NCI-H748 (cell line): ENCODE data around the gene NPNT.

Experiments
- DNase-seq: peaks from one replicate; lab custom pipeline; 2025; ENCODE audit not compliant: unreplicated experiment; lab: John Stamatoyannopoulos, UW

The NPNT gene

GRCh38 chr4:105917171-105917685 lies 22.0 kb downstream of the NPNT start:
- DNase-seq = no peak

- no peak for DNase-seq
These were observed 26.0 kb downstream of the NPNT start for GRCh38 chr4:105921301-105921700.

DNA sequence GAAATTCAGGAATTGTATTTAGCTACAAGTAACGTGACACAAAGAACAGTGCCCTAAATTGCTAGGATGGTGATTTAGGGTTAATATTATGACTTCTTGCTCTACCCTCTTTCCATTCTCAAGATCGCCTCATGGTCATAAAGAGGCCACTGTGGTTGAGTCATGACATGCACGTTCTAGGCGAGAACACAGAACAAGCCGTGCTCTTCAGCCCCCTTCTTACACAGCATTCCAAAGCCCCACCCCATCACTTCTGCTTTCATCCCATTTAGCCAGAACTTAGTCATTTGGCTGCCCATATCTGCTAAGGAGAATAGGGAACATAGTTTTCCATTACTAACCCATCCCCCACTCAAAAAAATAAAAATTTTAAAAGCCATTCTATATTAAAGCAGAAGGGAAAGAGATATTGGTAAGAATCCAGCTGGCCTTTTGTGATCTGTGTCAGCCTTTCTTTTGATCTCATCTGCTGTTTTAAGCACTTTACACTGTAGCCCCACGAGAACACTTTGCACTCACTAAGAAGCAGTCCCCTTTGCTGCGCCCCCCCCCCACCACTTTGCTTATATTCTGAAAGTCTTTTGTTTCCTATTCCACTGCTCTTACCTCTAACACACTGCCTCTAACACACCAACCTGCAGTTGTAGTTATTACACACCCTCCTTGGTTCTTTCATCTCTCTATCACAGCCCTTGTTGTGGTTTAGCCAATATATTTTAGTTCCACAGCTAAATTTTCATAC lies 28.4 kb downstream of the NPNT start:
- no peak for DNase-seq

- no peak for DNase-seq
These were observed 29.1 kb downstream of the NPNT start for GRCh38 chr4:105924341-105924740.

DNA sequence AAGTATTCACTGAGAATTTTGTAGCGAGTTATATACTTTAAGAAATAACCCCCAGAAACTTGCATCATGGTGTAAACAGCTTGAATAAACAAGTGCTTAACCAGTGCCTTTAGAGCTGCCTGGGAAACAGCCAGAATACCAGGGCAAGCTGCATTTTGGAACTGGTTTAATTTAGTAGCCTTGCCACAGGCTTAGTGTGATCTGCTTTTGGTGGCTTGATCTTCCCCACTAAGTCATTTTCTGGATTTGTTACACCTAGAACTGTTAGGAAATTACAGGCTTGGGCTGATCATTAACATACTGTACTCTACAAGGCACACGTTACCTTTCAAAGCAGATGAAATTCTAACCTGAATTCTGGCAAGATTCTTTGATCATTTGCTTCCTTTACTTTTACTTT lies 35.4 kb downstream of the NPNT start:
- no peak for DNase-seq

- DNase-seq = no peak
These were observed 37.8 kb downstream of the NPNT start for GRCh38 chr4:105933083-105933482.

- DNase-seq = no peak
These were observed 39.1 kb downstream of the NPNT start for GRCh38 chr4:105934386-105934785.

- DNase-seq = no peak
These were observed 41.6 kb downstream of the NPNT start for GRCh38 chr4:105936901-105937300.

GRCh38 chr4:105937759-105938158 lies 42.5 kb downstream of the NPNT start:
- DNase-seq = no peak

- no peak for DNase-seq
These were observed 48.0 kb downstream of the NPNT start for GRCh38 chr4:105943234-105943633.

DNA sequence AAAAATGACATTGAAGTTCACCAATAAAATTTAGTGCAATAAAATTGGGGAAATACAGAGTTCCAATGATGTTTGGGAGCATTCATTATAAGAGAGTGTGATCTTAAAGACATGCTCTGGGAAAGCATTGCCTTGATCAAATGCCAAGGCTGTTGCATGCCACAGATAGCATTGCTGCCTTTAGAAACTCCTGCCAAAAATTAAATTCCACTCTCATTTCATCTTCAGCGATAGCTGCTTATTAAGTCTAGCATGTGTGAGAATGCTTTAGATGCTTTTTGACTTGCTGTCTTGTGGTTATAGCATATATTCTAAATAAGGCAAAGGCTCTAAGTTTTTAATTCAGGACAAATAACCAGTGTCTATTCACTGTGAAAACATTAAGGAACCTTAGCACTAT lies 49.3 kb downstream of the NPNT start:
- DNase-seq = no peak

GRCh38 chr4:105946771-105947170 lies 51.5 kb downstream of the NPNT start:
- no peak for DNase-seq

- no peak for DNase-seq
These were observed 55.4 kb downstream of the NPNT start for GRCh38 chr4:105950701-105951100.

GRCh38 chr4:105951198-105951597 lies 55.9 kb downstream of the NPNT start:
- DNase-seq = no peak

DNA sequence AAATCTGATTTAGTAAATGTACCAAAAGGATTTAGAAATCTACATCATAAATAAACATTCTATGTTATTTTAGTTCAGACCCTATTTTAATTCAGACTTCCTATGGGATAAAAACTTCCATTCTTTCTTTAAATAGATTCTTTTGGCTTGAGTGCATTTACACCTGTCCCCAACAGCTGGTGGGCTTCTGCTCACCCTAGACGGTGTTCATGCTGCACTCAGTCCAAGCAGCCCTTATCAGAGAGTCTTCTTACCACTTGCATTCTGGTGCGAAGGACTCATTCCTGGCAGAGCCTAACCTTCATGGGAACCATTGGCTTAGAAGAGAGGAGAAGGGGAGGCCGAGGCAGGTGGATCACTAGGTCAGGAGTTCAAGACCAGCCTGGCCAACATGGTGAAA lies 57.3 kb downstream of the NPNT start:
- no peak for DNase-seq

DNA sequence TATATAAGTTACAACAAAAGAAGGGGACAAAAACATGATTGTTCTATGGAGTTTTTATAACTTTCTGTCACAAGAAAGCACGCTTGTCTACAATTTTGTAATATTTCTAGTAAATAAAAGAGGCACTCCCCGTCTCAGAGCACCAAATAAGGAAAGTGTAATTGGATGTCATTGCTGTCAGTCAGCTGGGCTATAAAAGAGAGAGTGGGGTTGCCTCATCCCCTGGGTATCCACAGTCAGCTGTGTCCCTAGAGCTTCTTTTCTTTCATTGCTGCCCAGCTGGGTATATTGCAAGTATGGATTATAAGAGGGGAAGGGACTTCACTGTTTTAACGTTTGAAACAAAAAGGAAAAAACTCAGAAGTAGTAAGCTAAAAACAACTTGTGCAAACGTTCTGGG lies 61.3 kb downstream of the NPNT start:
- DNase-seq = no peak

- no peak for DNase-seq
These were observed 62.4 kb downstream of the NPNT start for GRCh38 chr4:105957680-105958079.

DNA sequence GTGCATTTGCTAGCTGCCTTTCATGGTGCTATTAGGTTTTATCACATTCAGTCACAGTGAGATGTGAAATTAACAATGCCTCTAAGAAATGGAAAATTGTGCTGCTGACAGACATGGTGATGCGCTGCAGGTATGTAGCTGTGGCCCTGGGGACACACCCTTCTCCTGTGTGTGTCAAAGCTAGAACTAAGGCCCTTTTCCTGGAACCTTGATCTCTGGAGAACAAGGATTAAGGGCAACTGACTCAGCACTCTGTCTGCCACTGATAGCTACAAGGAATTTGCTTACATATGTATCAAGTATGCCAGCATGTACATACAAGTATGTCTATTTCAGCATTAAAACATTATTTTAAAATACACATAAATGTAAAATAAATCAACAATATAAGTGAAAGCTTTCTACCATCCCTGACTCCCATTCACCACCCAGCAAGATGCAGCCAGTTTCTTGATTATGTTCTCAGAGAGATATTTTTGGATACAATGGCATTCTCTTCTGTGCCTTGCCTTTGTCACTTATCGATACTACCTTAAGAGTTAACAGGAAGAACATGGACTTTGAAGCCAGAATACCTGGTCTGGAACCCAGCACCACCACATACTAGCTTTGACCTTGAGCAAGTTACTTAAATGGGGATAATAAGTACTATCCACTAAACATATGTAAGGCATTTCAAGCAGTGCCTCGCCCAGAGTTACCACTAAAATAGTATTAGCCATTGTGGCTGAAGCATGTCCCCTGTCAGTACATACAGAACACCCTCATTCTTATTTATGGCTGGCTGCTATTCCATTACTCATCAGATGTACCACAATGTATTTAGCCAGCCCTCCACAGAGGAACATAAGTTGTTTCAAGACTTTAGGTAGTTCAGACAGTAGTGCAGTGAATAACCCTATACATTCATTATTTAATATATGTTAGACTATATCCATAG lies 68.5 kb downstream of the NPNT start:
- DNase-seq = no peak

DNA sequence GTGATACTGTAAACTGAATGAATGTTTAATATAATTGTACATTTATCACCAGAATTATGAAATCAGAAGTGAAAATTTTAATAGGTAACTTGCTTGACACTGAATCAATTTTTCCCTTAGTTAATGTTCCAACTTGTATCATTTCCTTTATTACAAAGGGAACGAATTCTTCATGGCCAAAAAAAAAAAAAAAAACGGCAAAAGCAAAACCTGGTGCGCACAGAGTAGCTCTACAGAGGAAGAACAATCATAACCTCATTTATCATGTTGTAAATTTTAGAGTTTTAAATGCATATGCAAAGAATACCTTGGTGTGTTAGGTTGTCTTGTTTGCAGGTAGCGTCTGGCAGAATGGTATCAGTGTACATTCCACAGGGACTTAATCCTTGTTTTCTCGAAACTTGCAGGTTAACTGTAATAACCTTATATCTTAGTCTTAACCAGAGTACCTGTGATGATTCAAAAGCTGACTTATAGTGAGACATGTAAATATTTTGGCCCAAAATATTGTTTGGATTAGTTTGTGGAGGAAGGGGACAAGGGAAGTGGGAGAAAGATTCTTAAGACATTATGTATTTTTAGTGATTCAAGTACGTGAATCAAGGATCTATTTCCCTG lies 70.0 kb downstream of the NPNT start:
- DNase-seq = no peak

DNA sequence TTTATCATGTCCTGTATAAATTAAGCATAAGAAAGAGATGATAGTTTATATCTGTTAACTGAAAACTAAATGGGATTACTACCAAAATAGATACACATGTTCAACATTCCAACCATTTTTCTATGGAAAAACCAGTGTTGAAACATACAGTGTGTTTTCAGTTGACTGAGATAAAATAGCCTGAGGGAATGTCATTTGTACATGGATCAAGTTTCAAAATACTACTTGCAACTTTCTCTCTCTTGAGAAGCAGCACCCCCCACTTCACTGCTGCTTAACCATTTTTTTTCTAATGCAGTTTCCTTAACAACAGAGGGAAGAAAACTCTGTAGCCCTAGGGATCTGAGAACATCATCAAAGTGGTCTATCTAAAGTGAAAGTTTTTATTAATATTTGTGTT lies 70.8 kb downstream of the NPNT start:
- no peak for DNase-seq

DNA sequence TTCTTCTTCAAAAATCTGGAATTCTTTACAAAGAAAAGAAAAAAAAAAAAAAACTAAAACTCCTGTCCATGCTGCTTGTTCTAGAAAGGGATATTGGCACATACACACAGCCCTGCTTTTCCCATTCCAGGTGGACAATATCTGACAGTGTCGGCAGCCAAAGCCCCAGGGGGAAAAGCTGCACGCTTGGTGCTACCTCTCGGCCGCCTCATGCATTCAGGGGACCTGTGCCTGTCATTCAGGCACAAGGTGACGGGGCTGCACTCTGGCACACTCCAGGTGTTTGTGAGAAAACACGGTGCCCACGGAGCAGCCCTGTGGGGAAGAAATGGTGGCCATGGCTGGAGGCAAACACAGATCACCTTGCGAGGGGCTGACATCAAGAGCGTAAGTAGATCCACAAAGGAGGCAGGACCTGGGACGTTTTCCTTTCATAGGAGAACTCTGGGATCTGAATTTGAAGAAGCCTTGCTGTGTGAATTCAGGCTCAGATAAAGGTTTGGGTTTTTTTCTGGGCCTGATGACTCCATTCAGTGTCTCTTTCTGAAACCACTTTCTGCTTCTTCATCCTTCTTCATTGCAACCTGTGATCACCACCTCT lies 71.9 kb downstream of the NPNT start:
- no peak for DNase-seq
